HG02571 (cell line): ENCODE measurements around the gene CST1.
"Not testable (repeated sequence)": the region's sequence is repeated elsewhere in the genome, so short reads cannot be mapped to it uniquely, and the experiment has no call there.

ENCODE experiments used
- ATAC-seq: cut with Tn5 transposase; IDR thresholded peaks from one replicate; pipeline ENCODE4 v1.9.1; 2021; ENCODE audit warnings: mild to moderate bottlenecking, moderate library complexity; ENCODE audit not compliant: unreplicated experiment

Gene CST1, protein sequence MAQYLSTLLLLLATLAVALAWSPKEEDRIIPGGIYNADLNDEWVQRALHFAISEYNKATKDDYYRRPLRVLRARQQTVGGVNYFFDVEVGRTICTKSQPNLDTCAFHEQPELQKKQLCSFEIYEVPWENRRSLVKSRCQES

GRCh38 chr20:23750786-23751185, at the start of gene CST1:
CST1 (minus strand) TSS chr20:23750935; CDS start chr20:23750866, 69 bp downstream.
- ATAC-seq, result not testable (repeated sequence)

- ATAC-seq, result not testable (repeated sequence)
Measured at GRCh38 chr20:23799216-23799847, 48.6 kb upstream of the CST1 start.

- ATAC-seq, result no peak
Measured at GRCh38 chr20:23795526-23795925, 44.8 kb upstream of the CST1 start.

GRCh38 chr20:23794841-23795240, 44.1 kb upstream of the CST1 start:
- no peak for ATAC-seq

DNA sequence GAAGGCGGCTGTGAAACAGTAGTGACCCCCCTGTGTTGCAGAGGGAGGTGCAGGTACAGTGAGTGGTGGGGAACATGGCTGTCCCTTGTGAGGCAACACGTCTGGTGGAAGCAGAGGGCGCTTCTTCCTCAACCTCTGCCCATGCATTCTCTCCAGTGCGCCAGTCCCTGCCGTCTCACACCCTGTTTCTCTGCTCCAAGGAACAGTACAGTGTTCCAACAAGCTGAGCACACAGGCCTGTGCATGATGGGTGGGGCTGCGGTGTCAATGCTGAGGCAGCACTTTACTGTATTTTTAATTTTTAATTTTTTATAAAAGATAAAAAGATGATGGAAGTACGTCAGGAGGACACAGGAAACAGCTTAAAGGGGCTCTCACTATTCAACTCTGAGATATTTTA, 43.3 kb upstream of the CST1 start:
- no peak for ATAC-seq

GRCh38 chr20:23783447-23783846, 32.7 kb upstream of the CST1 start:
- ATAC-seq, result no peak

DNA sequence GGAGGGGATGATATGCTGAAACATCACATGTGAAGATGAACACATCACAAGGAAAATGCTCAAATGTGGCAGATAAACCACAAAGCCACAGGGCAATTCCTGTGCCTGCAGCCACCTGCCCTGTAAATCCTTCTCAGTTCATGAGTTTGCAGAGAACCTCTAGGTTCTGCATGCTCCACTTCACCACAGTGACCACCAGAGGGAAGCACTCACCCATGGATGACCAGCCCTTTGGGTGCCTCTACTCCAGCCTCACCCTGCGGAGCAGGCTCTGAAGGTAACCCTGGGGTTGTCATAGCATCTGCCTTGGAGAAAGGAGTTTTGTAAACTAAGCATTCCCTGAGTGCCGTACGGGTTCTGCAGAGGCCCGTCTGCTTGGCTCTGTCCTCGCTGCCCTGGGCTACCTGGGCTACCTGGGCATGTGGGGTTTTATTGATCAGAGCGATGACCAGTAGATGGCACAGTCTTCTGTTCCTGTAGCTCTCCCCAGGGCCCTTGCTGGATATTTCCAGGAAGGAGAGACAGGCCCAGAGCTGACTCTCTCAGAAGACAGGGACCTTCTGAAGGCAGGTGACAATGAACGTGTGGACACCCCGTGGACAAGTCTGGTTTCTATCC, 31.7 kb upstream of the CST1 start:
- ATAC-seq, result no peak

- ATAC-seq, result not testable (repeated sequence)
Measured at GRCh38 chr20:23778676-23779075, 27.9 kb upstream of the CST1 start.

- ATAC-seq, result not testable (repeated sequence)
Measured at GRCh38 chr20:23777380-23777779, 26.6 kb upstream of the CST1 start.

GRCh38 chr20:23776067-23776771, 25.5 kb upstream of the CST1 start:
- no peak for ATAC-seq

- no peak for ATAC-seq
Measured at GRCh38 chr20:23774081-23774480, 23.3 kb upstream of the CST1 start.

DNA sequence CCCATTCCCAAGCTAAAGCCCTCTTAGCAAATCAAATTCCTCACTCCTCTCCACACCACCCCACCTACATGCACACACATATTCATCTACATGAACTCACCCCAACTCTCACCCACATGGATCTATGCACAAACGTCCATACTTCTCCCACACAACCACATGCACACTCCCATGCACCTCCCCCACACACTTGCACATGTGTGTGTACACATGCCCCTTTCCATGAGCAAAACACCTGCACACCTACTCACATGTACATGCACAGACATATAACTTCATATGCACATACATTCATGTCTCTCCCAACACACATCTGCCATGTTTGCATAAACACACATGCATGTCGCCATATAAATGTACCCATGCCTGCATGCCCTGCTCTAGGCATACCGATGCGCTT, 22.8 kb upstream of the CST1 start:
- no peak for ATAC-seq

- ATAC-seq, result no peak
Measured at GRCh38 chr20:23773127-23773526, 22.4 kb upstream of the CST1 start.

GRCh38 chr20:23772074-23772473, 21.3 kb upstream of the CST1 start:
- ATAC-seq, result no peak

GRCh38 chr20:23770384-23770783, 19.6 kb upstream of the CST1 start:
- no peak for ATAC-seq

DNA sequence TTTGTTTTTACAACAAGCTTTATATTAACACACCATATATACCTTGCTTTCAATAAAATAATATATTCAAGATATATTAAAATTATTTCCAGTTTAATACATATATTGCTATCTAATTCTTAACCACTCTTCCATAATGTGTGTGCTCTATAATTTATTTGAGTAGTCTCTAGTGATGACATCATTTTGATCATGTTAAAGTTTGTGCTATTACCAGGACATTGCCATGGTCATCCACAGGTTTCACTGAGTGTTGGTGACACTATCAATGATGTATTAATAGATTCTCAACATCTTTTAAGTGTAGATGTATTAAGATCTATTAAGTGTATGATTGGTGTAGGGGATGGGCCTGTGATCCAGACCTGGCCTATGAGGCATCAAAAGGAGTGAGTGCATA, 17.8 kb upstream of the CST1 start:
- ATAC-seq, result not testable (repeated sequence)

GRCh38 chr20:23766531-23766930, 15.8 kb upstream of the CST1 start:
- no peak for ATAC-seq

DNA sequence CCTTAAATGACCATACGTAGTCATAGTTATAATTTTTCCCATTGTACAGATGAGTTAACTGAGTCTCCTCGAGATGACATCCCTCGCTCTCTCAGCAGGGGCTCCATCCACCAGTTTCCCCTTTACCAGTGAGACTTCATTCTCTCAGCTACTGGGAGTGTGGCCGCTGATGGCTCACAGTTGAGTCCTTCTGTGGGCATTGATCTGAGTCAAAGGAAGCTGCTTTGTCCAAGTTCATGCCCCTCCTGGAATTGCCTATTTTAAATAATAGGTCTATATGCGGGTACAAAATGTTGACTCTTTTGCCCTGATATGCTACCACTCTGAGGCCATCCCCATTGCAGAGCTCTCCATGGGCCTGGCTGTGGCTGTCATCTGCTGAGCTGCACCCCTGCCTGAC, 14.8 kb upstream of the CST1 start:
- ATAC-seq, result no peak

GRCh38 chr20:23764630-23765029, 13.9 kb upstream of the CST1 start:
- not testable (repeated sequence) for ATAC-seq

GRCh38 chr20:23763345-23763744, 12.6 kb upstream of the CST1 start:
- ATAC-seq, result no peak

GRCh38 chr20:23759306-23759940, 8.7 kb upstream of the CST1 start:
- ATAC-seq, result no peak
